Stimulated activated naive CD4-positive, alpha-beta T cell treated with Interleukin-2 at 50 U/mL for 16 hours (primary cell): ENCODE results near the gene ERICH3.

Source experiments
- DNase-seq: peaks from one replicate; lab custom pipeline; 2025; lab: John Stamatoyannopoulos, UW

Gene ERICH3, protein sequence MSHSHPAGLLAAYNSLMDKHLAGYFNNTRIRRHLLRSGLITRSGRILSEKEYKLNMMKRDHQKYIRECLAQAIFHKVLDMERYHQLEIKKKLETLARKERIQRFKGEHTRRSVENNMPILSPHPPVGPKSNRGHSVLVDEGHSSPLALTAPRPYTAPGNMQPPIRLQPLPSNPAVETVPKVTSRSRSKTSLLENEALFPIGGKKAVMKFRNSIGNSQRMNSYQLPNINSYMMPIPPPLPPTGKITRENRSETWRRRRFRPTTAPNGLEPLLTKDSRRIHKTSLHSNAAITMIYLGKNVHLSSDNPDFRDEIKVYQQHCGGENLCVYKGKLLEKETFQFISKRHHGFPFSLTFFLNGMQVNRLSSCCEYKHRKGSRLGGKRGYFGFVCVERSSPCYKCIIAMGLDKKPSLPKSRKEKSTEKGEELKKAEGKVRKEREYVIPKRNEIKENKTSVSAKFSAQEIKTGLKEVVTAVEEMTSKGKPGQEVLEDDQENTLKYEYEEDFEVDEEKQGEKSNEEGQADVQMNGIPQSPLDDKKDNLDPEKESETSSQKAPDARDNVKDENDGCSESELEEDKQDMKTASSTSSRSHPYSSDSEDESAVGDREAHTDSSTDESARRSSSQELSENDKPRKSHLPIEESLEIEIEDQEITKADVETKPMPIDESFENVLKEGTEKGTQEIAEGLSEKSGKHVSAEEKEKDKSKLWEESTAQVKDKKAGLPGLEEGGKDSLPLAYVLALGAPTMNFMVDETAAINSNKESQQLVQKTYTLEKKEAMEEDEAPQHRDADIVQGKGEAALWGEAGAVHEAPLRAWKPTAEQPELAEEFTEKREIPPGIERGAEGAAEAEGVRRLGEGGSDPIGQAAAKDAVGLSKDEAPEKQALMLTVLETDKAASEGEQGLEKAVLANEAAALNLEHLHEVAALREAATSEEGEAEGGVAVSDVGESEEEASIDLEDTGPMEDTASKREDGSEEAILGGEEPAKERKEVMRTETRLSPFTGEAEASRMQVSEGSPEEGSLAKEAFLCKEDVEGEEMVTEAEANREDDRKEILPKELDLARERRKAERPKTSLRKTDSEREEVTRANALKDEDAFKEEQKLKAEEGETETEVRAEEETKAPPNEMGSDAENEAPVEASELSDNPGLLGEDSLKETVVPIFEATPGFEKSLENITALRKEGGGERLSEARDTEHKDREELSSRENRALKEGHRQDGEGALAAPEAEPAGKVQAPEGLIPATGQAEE (N-terminal part only)

DNA sequence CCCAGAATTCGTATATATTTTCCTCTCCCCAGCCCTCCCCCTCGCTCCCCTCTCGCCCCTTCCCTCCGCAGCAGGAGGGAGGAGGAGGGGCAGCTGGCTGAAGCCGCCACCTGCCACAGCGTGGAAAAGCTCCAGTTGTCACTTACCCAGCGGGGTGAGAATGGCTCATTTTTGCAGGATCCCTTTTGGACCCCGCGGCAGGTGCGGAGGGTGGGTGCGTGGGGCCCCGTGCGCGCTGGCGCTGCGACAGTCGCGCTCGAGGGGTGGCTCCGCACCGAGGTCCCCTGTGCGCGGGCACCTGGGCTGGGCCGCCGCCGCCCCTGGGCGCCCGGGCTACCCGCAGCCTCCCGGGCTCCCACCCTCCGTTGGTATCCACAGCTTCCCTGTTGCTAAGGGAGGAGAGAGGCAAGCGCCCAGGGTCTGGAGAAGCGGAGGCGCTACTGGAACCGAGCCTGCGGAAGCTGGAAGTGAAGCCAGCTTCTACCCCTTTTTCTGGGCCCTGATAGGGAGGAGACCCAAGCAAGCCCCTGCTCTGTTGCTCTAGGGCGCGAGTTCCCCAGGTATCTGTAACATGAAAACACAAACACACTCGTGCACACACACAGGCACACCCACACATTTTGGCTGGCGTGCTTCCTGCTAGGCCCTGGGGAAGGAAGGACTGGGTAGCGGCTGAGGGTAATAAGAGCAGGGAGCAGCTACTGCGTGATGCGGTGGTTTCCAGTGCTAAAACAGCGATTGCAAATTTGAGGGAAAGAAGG, at the start of gene ERICH3:
Gene ERICH3 (minus strand): TSS at position 442 of the 761 bp plus-strand sequence. CDS start 273 bp downstream, at position 169.
- DNase-seq = no peak

DNA sequence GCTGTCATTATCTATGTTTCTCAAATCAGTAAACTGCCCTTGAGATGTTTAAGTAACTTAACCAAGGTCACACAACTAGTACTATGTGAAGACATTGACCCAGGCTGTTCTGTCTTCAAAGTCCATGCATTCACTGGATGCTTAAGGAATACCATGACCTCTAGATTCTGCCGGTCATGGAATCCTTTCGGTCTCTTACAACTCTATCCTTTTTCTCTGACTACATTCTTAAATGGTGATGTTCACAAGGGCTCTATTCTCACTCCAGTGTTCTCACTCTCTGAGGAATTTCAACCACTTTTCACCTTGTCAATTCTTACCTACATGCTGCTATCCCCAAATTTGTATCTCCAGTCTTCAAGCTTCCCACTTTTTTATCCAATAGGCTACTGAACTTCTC, 44.0 kb upstream of the ERICH3 start:
- no peak for DNase-seq

DNA sequence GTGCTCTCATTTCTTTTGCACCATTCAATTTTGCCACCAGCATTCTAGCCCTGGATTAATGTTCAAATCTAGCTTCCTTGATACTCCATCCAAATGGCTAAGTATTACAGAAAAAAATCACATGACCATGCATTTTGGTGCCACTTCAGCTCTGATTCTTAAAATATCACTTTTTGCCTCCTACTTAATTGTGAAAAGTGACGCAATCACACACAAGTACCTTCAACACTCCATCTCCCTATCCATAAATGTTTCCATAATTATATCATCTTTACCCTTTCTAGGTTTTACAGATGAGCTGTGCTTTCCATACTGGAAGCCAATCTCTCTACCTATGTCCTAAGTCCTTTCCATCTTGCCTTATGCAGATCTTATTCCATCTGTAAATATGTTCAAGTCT, 43.2 kb upstream of the ERICH3 start:
- DNase-seq = no peak

DNA sequence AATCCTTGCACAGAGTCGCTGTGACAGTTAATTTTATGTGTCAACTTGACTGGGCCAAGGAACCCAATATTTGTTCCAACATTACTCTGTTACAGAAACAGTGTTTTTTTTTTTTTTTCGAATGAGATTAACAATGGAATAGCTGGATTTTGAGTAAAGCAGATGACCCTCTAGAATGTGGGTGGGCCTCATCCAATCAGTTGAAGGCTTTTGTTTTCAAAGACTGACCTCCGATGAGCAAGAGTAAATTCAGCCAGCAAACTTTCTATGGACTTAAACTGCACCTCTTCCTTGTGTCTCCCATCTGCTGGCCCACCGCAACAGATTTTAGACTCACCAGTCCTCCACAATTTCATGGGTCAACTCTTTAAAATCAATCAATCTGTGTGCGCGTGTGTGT, 42.2 kb upstream of the ERICH3 start:
- DNase-seq = no peak

DNA sequence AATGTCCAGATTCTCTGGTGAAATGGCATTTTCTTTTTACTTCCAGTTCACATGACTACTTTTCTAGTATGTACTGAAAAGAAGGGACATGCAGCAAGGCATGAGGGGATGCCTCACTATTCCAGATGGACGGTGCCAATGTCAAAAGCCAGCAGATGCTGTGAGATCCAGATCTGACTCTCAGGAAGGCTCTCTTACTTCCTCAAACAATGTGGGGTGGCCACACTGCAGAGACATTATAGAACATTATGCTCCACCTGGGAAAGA, 41.6 kb upstream of the ERICH3 start:
- DNase-seq = no peak

DNA sequence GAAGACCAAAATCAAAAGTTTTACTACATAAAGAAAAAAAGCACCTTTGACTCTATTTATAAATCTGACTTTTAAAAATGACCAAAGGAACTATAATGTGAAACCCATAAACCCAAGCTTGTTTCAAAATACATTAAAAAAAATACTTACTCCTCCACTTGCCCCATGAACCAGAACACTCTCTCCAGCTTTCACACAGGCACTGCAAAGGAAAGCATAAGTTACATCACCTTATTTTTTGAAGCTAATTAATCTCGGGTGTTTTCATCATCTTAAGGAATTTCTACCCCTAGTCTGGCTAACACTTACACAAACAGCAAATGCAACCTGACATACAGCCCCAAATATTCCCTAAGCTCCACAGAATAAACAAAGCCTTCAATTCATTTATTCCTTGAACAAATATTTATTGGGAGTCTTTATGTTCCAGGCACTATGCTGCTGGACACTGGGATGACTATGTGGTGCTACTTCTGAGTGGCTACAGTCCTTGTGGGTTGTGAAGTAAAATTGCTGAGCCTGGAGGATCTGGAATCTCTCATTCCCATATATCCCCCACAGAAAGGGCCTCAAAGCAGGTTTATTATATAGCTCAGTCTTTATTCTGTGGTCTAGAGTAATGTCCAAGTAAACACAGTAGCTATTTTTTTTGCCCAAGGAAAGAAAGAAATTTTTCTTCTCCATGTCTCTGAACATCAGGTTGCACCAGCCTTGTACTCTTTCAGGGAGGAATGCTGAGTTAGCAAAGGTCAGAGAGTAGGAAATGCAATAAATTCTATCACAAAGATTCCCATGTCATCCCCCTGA, 41.0 kb upstream of the ERICH3 start:
- DNase-seq = no peak

DNA sequence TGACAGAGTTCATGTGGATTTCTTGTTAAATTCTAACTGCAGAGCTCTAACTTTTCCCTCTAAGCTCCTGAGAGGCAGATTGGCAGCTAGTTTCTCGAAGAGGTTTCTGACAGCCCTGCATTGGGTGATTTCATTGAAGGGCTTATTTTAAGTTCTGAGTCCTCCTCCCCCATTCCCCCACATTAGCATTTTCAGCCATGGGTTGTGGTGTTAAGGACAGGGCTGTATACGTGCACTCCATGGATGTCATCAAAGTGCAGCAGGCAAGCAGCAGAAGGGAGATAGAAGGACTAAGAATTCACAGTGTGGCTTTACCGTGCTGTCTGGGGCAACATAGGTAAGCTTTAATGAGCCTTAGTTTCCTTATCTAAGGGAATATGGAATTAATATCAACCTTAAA, 40.3 kb upstream of the ERICH3 start:
- no peak for DNase-seq

DNA sequence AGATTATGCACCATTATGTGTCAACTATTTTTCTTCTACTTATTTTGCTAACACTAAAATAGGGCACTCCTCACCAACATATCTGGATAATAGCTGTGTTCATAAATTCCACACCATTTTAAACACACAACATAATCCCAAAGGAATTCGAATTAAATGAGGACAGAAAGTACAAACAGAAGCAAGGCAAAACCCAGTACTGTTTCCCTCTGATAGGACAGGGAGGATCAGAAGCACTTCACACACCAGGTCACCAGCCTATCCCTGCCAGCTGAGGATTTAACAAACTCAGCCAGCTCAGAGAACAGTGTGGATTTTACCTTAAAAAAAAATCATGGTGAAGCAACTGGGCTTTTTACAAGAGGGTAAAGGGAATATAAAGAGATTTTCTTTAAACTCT, 39.3 kb upstream of the ERICH3 start:
- no peak for DNase-seq

DNA sequence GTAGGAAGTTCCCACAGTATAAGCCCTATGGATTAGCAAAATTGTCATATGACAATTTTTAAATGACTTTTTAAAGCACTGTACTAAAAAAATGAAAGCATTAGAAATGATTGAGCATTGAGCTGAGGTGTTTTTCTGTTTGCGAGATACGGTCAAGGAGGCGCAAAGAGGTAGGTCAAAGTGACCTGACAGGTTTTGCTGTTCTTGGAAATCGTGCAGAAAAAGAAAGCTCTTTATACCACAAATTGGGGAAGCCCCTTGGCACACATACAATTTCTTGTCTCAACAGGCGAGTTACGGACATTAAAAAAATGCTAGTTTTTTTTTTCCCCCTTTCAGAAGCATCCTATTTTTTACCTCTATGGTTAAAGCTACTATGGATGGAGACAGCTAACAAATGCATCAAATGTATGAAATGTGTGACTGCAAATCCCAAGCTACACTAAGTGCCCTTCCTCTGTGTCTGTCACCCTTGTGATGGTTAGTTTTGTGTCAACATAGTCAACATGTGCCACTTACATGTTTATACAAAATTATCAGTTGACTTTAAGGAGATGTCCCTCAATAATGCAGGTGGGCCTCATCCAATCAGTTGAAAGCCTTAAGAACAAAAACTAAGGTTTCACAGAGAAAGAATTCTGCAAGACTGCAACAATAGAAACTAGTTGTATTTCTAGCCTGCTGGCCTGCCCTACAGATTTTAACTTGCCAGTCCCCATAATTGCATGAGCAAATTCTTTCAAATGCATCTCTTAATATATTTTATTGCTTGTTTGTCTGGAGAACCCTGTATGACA, 30.0 kb upstream of the ERICH3 start:
- DNase-seq = no peak

DNA sequence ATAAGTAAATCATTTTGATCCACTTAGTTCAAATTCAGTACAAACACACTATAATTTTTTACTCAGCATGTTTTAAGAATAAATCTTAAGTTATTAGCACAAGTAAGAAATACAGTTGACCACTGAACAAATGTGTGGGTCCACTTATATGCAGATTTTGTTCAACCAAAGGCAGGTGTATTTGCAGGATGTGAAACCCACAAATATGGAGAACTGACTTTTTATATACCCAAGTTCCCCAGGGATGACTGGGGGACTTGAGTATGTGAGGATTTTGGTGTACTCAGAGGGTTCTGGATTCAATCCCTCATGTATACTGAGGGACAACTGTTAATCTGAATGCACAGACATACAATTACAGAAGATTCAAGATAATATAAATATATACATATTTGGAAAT, 25.7 kb upstream of the ERICH3 start:
- no peak for DNase-seq

DNA sequence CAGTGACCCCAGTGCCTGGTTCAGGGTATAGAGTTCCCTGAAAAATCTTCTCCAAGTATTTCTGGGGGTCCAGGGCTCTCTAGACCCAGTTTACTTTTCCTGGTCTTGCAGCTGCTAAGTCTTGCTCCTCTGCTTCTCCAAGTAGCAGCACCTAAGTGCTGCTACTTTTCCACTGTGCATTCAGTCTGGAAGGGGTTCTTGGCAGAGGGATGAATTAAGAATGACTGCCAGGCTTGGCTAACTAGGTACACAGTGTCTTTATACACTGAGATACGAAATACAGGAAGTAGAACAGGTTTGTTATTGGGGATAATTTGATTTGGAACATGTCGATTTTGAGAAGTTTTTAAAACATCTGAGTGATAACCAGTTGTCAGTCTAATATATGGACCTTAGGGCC, 24.2 kb upstream of the ERICH3 start:
- DNase-seq = no peak

DNA sequence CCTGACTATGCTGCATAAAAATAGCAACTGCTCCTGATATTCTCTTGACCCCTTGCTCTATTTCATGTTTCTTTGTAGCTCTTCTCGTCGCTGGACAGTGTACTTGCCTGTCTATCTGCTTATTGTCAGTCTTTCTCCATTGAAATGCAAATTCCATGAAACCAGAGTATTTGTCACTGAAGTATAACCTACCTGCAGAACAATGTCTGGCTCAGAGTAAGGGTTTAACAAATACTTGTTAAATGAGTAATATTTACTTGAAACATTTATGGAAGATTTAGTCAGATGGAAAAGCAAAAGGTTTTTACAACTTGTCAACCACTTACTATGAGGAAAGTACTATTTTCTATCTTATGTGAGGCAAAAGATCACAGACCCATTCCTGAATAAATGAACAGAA, 19.9 kb upstream of the ERICH3 start:
- no peak for DNase-seq

DNA sequence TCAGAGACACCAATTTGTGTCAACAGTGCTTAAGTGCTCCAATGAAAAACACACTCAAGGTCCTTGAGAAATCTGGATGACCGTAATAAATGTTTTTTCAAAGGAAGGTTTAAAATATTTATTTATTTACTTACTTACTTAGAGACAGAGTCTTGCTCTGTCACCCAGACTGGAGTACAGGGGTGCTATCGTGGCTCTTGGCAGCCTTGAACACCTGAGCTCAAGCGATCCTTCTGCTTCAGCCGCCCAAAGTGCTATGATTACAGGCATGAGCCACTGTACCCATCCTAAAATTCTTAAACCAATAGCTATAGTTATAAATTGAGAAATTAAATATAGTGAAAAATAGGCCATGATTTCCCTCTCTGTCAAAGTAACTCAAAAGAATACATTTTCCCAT, 17.3 kb upstream of the ERICH3 start:
- no peak for DNase-seq

DNA sequence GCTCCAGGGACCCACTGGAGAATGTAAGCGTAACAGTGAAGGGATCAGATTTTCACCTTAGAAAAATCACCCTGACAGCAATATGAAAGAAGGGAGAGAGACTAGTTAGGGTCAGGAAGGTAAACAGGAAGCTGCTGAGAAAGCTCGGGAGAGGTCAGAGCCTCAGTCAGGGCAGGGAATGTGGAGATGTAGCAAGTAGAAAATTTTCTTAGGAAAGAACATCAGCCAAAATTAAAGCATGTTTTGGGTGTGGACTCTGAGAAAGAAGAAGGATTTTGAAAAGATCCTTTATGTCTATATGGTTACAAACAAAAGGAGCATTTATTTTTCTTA, 16.7 kb upstream of the ERICH3 start:
- DNase-seq = no peak

DNA sequence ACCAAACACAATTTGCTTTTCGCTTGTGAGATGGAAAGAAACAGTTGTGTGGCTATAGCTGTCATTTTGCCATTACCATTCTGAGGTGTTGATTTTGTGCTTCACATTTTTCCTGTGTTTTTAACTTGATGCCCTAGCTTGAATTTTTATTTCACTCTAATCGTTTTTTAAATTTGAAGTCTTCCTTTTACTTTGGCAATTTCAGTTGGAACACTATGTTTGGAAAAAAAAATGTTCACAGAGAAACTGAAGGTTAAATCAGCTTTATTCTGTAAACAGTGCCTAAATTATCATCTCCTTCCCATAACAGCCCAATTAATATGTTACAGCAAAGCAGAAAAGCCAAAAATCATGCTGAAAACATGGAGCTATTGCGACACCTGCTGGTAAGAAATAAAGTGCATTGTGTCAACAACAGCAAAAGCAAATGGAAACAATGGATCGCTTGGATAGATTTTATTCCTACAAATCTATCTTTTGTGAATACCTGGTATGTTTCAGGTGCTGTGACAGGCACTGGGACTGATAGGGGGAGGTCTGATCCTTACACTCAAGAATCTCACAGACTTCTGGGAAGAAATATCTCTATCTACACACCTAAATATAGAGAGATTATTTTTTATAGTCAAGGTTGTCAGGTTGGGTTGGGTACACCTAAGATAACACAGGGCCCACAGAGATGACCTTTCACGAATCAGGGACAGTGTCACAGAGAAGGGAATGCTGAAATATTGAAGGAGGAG, 16.2 kb upstream of the ERICH3 start:
- DNase-seq = no peak

DNA sequence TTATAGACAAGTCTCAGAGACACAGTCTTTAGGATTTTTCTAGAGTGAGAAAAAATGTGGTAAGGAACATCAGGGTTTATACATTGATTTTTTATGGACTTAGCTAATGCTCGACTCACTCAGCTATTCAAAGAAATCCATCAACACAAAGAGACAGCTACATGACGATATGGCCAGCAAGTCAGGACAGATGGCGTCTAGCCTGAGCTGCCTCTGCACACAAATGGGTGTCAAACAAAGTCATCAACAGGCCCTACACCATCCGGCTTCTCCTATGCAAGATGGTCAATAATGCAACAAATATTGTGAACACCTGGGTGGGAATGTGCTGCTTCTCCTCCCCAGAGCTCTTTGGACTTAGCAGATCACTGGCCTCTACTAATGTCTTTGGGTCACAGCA, 13.3 kb upstream of the ERICH3 start:
- DNase-seq = no peak

DNA sequence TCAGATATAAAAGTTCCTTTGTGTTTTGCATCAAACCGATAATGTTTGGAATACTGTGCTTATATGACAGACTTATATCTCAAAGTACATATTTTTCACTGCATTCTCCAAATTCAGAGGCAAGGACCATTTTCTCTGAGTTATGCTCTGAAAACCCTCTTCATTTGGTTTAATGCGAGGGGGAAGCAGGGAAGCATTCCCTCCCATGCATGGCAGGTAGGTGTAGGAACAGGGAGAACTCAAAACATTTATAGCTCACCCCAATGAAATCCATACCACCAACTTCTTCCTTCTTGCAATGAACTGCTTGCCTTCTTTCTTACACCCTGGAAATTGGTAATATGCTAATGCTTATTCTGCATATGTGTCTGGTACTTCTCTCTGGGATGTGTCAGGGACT, 10.7 kb upstream of the ERICH3 start:
- DNase-seq = no peak

DNA sequence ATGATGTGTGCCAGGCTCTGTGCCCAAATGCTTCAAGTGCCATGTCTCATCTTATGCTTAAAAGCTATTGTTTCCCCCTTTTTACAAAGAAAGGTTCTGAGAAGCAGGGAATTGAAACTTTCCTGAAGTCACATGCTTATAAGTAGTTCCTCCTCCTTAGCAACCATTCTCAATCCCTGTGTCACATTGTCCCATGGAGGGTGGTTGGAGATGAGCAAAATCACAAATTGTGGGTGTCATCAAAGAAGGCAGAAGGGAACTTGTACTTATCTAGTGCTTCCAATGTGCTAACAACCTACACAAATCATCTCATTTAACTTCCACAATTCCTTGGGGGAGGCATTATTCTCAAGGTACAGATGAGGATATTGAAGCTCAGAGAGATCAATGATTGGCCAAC, 10.1 kb upstream of the ERICH3 start:
- no peak for DNase-seq

DNA sequence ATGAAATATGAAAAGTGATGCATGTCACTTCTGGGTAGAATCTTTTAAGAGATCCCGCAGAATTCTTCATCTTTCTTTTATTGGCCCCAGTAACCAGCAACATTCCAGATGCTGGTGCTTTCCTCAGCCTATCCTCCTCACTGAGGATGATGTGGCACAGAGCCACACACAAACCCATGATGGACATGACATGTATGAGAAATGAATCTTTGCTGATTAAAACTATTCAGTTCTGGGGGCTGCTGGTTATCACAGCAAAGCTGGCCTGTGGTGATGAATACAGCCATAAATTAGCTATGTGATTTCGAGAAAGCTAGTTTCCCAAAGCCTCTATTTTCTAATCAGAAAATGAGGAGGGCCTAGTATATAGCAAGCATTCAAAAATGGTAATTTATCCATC, 8.3 kb upstream of the ERICH3 start:
- no peak for DNase-seq

DNA sequence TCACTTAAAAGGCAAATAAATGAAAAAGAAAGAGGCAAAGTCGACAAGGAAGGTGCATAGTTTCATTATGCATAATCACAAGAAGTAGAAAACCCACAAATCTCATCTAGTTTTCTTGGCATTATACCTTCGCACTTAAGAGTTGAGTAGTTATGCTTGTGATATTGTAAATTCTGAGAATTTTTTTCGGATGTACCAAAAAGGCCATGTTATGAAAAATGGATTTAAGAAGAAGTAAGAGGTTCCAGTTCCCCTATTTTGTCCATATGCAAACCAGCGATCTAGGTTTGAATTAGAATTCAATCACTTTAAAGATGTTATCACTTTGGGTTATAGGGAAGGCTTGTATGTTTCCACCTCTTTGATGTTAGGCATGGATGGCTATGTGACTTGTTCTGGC, 7.9 kb upstream of the ERICH3 start:
- no peak for DNase-seq
